ENCODE measurements around the gene BAZ2A.
"Not testable (repeated sequence)": the region's sequence is repeated elsewhere in the genome, so short reads cannot be mapped to it uniquely, and the experiment has no call there.

The BAZ2A gene

GRCh38 chr12:56630180-56630632 is at the start of gene BAZ2A:
BAZ2A (minus strand) TSS chr12:56630326; CDS start chr12:56617530, 12,796 bp downstream.
- FAIRE-seq: no peak

GRCh38 chr12:56678852-56679251 is 48.7 kb upstream of the BAZ2A start:
- no peak for FAIRE-seq

GRCh38 chr12:56677680-56678079 is 47.6 kb upstream of the BAZ2A start:
- no peak for FAIRE-seq

- no peak for FAIRE-seq
Observed at GRCh38 chr12:56676851-56677580, 46.9 kb upstream of the BAZ2A start.

- FAIRE-seq: no peak
Observed at GRCh38 chr12:56671608-56672007, 41.5 kb upstream of the BAZ2A start.

GRCh38 chr12:56670836-56671235 is 40.7 kb upstream of the BAZ2A start:
- FAIRE-seq: no peak

- FAIRE-seq: no peak
Observed at GRCh38 chr12:56668197-56668457, 38.0 kb upstream of the BAZ2A start.

- no peak for FAIRE-seq
Observed at GRCh38 chr12:56661979-56662638, 32.0 kb upstream of the BAZ2A start.

GRCh38 chr12:56661560-56661959 is 31.4 kb upstream of the BAZ2A start:
- no peak for FAIRE-seq

GRCh38 chr12:56658921-56659320 is 28.8 kb upstream of the BAZ2A start:
- no peak for FAIRE-seq

GRCh38 chr12:56657416-56658379 is 27.6 kb upstream of the BAZ2A start:
- FAIRE-seq: no peak

- not testable (repeated sequence) for FAIRE-seq
Observed at GRCh38 chr12:56653781-56654180, 23.7 kb upstream of the BAZ2A start.

GRCh38 chr12:56648023-56648422 is 17.9 kb upstream of the BAZ2A start:
- not testable (repeated sequence) for FAIRE-seq

- FAIRE-seq: peak; percentile 93
Observed at GRCh38 chr12:56645717-56646446, 15.8 kb upstream of the BAZ2A start, which contains the start of gene ATP5F1B. ATP5F1B (minus strand) TSS chr12:56645984; CDS start chr12:56645963, 21 bp downstream.

GRCh38 chr12:56645201-56645716 is 15.1 kb upstream of the BAZ2A start:
- FAIRE-seq: no peak

GRCh38 chr12:56644654-56645053 is 14.5 kb upstream of the BAZ2A start:
- FAIRE-seq: no peak

GRCh38 chr12:56641219-56641618 is 11.1 kb upstream of the BAZ2A start:
- no peak for FAIRE-seq

GRCh38 chr12:56637621-56638020 is 7.5 kb upstream of the BAZ2A start:
- FAIRE-seq: no peak

GRCh38 chr12:56636675-56637540 is 6.8 kb upstream of the BAZ2A start:
- peak; percentile 58 for FAIRE-seq

- no peak for FAIRE-seq
Observed at GRCh38 chr12:56635806-56636674, 5.9 kb upstream of the BAZ2A start.
